Stimulated activated CD4-positive, alpha-beta T cell treated with anti-CD3 and anti-CD28 coated beads, Interleukin-15, amount 100 ng/mL, for 48 hours (primary cell): ENCODE results near the gene ACSL5.
"Not testable (repeated sequence)": the region's sequence is repeated elsewhere in the genome, so short reads cannot be mapped to it uniquely, and the experiment has no call there.

Experiments
- DNase-seq, 2 donors: peaks; one replicate each; pipeline ENCODE4 v3.0.0-alpha.2; 2020; ENCODE audit warnings: low read depth in 2 of 2

ACSL5 gene

DNA sequence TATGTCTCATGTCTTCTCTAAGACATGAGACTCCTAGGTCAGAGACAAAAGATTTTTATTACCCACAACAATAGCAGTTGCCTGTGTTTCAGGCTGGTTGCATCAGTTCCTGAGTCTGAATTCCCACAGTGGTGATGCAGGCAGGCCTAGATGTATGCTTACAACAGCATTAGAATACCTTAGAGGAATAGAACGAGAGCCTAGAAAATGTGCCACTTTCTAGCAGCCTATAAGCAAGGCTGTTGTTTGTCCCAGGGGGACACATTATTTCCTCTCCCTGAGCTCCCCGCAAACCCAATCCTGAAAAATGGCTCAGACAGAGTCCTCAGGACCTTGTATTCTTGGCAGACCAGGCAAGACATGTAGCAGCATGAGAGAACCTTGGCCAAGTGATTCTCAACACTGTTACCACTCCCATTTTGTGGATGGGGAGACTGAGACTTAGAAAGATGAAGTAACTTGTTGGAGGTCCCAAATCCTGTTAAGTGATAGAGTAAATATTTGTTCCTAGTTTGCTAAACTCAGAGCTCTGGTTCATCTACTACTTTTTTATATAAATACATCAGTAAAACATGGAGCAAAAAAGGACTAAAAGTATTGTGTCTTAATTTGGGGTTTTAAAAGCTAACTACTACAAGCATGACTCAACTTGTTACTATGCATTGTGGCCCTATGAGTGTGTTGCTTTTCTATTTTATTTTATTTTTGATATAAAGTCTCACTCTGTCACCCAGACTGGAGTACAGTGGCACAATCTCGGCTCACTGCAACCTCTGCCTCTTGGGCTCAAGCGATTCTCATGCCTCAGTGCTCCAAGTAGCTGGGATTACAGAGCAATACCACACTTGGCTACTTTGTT, 87.3 kb downstream of the ACSL5 start:
- DNase-seq, result peak in 1 of 2 donors; percentile 42

DNA sequence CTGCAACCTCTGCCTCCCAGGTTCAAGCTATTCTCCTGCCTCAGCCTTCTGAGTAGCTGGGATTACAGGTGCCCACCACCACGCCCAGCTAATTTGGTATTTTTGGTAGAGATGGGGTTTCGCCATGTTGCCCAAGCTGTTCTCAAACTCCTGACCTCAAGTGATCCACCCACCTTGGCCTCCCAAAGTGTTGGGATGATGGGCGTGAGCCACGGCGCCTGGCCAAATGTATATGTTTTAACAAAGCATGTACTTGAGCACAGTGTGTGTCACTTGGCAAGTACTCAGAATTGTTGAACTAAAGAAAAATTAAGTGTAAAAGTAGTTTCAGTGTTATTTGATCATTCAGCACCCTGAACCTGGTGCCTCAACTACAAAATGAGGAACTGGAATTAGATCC, 90.2 kb downstream of the ACSL5 start:
- not testable (repeated sequence) for DNase-seq

DNA sequence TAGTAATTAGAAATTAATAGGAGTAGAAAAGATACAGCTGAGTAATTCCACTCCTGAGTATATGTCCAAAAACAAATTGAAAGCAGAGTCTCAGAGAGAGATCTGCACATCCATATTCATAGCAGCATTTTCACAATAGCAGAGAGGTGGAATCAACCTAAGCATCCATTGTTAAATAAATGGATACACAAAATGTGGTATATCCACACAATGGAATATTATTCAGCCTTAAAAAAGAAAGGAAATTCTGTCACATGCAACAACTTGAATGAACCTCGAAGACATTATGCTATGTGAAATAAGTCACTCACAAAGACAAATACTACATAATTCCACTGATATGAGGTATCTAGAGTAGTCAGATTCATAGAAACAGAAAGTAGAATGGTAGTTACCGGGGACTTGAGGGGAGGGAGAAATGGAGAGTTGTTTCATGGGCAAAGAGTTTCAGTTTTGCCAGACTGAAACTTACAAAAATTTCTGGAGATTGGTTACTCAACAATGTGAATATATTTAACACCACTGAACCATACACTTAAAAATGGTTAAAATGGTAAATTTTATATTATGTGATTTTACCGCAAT, 91.5 kb downstream of the ACSL5 start:
- no peak for DNase-seq

DNA sequence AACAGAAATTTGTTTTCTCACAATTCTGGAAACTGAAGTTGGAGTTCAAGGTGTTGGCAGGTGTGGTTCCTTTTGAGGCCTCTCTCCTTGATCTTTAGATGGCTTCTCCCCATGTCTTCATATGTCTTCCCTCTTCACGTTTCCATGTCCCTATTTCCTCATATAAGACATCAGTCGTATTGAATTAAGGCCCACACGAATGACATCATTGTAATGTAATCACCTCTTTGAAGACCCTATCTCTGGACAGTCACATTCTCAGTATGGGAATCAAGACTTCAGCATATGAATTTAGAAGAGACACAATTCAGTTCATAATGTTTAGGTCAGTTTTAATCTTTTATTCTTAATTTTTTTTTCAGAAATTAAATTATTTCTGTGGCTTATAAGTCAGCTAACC, 92.9 kb downstream of the ACSL5 start:
- DNase-seq, result no peak

DNA sequence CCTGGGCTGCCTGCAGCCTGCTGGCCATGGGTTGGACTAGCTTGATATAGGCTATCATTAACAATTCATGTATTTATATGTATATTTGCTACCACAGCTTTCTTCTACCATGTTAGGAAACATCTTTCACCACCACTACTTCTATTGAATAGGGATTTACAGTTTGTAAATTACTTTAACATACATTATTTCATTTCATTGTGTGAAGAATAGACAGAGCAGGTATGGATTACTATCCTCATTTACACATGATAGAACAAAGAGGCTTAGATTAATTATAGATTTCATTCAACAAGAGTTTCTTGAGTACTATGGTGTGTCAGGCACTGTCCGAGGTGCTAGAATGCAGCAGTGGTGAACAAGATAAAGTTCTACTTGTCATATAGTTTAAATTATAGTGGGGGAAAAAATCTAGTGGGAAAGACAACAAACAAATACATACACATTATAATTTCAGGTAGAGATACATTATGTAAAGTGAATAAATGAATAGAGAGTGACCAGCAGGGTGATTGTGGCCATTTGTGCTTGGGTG, 93.7 kb downstream of the ACSL5 start:
- DNase-seq, result no peak

DNA sequence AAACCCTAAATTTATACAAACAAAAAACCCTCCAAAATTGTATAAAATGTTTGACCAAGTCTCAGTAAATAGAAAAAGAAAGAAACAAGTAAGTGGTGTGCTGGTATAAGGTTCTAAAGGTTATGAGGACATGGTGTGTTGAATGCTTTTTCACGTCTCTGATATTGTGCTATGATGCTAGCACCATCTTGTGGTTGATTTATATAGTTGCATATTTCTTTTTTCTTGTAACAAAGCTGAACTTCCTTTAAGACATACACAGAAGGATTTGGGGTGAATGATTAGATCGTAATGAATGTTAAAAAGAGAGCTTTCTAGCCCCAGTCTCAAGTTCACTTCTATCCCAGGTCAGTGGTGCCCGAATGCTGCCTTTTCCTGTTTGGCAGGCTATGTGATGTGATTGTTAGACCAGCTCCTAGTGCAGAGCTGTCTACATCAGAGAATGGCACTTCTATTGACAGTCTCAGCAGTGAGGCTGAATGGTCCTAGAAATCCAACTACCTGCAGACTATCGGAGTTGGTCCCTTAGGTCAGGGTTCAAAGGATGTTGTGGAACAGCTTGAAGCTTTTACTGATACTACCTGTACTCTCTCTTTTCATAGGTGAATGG, 98.1 kb downstream of the ACSL5 start:
- no peak for DNase-seq

DNA sequence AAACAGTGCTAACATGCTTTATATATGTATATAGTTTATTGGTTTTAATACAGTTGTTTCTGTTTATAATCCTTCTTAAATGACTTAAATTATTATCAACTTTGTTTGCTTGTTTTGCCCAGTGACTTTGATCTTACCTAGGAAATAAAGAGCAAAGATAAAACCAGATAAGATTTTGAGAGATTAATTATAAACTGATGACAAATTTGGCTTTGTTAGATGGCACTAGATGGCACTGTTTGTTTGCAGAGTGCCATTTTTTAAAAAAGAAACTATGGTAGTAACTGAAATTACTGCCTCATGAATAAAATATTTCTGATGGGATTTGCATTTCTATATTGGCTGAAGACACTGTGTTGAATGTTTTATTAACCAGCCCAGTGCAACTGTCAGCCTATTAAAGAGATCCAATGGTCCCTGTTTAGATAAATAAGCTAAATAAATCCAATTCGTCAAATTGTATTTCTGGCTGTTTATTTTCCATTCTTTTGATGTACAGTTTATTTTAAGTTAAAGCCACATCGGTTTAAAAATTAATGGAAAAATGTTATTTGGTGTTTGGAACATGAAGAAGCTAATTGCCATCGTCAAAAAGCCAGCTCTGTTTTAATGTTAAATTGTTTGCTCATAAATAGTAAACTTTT, 101.8 kb downstream of the ACSL5 start:
- no peak for DNase-seq
